Fibroblast of skin of abdomen (primary cell): ENCODE results near the gene TRIM63.

Experiments
- DNase-seq: peaks from one replicate; pipeline ENCODE4 v3.0.0-alpha.2; 2013

Gene TRIM63

DNA sequence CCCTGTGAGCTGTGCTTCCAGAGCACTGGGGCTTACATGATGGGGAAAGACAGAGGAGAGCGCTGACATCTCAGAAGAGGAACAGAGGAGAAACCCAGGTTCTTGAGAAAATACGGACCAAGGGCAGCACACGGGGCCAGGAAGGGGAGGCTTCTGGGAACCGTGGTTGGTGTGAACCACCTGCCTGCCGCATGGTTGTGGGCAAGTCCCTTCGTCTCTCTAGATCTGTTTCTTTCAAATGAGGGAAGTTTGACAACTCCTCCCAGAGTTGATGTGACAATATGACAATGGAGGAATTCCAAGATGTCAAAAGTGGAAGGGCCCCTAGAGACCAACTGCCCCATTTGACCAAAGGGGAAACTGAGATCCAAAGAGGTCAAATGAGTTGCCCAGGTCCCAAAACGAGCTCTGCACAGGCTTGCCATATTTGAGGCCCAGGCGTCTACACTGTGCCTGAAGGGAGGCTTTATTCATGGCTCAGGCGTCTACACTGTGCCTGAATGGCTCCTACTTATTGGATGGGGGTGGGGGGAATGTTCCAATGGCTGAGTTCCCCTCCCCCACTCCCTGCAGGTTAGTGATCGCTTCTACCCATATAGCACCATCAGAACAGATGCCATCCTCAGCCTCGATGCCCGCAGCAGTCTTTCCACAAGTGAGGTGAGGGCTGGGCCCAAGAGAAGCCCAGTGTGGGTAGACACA is 34.6 kb downstream of the TRIM63 start:
- no peak for DNase-seq

DNA sequence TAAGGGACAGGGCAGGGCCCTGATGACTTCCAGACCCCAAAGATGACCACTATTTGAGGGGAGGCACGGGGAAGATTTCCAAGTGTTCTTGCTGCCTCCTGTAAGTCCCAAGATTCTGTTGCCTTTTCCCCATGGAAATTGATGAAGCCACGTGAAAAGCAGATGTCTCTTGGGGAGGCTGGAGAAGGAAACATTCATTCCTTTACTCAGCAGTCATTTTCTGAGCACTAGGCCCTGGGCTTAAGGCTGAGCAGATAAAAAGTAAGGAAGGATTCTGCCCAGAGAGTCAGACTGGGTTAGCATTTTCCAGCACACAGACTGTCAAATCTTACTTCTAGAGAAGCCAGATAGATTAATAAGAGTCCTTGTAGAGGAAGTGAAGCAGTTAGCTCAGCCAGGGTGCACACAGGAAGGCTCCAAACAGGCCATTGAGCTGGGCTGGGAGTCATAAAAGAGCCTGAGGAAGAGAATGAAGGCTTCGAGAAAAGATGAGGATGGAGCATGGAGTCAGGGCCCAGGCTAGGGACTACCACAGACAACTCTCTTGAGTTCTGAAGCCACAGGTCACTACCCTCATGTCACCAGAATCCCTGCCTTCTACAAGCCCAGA is 35.7 kb downstream of the TRIM63 start:
- DNase-seq = peak; percentile 74

DNA sequence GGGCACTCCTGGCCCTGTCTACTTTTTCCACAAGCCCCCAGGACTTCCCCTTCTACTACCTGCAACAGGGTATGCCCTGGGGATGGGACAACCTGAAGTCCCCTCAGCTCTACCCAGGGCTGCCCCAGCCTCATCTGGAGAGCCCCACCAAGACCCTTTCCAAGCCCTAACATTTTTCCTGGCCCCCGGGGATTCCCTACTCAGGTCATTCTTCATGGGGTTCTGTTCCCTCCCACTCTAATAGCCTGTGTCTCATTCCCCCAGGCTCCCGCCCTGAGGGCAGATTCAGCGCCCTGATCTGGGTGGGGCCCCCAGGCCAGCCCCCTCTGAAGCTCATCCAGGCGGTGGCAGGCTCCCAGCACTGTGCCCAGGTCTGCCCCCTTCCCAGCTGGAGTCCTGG is 36.2 kb downstream of the TRIM63 start:
- DNase-seq = no peak

DNA sequence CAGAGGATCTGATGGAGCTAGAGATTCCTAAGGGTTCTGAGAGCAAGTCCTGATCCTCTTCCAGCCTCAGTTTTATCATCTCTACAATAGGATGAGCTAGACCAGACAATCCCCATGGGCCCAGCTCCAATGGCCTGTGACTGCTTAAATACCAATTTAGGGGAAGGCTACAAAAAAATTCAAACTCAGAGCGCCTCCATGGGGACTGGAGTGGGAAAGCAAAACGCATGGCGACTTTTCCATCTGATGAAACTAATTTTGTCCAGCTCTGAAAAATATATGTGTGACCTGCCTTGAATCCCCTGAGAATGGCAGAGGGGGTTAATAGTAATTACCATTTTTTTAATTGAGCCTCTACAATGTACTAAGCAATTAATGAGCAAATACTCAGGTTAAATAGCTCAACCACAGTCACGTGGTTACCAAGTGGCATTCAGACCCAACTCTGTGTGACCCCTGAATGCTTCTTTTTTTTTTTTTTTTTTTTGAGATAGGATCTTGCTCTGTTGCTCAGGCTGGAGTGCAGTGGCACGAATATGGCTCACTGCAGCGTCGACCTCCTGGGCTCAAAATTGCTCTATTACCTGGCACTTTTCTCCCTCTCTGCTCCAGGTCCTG is 37.5 kb downstream of the TRIM63 start:
- no peak for DNase-seq

DNA sequence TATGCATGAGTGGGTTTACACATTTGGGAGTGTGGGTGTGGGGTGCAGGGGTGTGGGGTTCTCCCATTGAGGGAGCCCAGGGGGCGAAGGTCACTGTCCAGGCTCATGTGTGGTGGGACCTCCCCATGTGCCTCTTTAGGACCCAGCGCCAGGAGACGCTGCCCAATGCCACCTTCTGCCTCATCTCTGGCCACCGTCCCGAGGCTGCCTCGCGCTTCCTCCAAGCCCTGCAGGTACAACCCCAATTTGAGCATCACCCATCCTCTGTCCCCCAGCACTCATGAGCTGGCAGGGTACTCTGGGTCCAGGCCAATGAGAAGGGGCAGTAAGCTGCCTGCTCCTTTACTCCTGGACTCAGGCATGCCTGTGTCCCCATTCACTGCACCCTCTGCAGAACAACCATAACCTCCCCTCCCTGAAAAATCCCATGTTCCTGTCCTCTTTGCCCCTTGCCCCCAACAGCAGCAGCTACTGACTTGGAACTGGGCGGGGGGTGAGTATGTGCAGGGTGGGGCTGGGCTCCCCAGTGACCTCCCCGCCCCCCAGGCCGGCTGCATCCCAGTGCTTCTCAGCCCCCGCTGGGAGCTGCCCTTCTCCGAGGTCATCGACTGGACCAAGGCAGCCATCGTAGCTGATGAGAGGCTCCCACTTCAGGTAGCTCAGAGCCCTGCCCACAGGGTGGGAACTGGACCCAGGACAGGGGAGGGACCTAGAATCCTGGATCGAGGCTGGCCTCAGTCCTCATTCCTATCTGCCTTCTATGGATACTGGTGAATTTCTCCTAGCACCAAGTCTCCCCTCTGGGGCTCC is 38.2 kb downstream of the TRIM63 start:
- DNase-seq = no peak

DNA sequence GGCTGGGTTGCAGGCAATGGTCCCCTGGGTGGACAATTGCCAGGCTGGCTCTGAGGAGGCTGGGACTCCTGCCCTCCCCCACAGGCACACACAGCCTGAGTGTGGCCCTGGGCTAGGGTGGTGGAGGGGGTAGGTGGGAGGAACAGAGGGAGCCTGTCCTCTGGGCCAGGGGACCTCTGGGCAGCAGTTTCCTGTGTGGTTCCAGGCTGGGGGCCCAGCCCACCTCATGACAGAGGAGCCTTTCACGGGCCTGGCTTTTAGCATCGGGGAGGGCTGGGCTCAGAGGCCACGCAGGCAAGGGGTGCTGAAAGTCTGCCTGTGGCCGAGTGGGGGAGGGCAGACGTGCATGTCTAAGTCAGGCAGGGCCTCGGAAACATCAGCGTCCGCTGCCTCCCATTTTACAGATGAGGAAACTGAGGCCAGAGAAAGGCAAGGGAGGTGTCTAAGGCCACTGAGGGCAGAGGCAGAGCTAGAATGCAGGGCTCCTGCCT is 38.9 kb downstream of the TRIM63 start:
- DNase-seq = no peak

DNA sequence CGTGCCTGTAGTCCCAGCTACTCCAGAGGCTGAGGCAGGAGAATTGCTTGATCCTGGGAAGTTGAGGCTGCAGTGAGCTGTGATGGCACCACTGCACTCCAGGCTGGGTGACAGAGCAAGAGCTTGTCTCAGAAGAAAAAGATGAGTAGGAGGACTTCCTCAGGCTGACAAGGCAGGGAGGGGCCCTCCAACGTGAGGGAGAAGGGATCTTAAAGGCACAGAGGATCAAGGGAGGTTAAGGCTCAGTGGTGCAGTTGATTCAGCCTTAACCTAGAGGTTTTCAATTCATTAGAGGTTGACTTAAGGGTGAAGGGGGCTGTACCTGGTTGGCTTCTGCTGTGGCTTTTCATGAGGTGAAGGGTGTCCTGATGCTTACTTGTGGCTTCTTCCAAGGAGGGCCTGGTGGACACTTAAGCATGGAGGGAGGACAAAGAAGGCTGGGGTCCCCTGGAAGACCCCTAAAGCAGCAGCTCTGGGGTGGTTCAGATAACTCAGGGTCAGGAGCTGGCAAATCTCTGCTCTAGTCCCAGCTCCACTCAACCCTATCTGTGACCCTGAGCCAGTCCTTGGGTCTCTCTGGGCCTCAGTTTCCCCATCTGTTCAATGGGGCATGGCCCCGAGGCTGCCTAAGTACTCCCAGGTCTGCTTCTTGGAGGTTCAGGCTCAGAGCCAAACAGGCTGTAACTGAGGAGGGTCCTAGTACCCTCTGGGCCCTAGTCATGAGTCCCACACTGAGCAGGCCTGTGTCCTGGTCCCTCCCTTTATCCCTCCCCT is 39.5 kb downstream of the TRIM63 start:
- DNase-seq = no peak

DNA sequence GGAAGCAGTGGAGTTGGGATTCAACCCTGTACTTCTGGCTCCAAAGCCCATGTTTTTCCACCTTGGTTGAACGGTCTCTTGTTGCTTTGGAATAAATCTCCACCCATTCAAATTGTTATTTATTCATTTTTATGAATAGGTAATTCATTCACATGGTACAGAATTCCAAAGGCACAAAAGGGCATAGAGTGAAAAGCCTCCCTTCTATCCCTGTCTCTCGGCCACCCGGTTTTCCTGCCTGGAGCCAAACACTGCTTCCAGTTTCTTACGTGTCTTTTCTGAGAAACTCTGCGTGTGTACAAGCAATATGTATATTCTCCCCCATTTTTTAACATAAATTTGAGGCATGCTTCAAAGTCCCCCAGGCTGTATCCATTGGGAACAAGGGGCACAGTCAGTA is 41.9 kb downstream of the TRIM63 start:
- DNase-seq = no peak

DNA sequence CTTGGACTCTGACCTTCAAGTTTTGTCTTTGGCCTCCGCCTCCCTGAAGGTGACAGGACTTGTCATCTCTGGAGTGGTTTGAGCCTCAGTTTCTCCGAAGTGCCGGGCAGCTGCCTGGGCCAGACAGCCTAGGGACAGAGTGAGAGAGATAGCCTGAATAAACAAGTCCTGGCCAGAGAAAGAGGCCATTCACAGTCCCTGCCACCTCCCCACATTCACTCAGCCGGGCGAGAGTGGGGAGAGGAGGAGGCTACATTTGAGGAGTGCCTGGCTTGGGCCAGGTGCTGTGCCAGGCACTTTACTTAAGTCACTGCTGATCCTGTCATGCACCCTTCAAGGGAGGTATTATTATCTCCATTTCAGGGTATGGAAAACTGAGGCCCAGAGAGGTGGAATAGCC is 42.4 kb downstream of the TRIM63 start:
- no peak for DNase-seq

DNA sequence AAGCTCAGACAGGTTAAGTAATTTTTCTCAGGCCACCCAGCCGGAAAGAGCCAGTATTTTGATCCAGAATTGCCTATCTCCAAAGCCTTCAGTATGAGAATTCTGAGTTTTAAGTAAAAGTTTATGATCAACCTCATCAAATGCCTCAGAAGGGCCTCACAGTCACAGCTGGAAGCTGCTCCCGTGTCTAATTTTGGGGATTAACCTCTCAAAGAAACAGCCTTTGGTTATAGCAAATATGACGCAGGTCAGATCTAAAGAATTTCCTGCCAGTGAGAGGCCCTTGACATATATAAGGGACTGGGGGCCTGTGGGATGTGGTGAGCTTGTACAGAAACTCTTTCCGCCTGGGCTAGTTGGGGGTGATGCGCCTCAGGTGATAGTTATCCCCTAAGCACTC is 43.6 kb downstream of the TRIM63 start:
- peak; percentile 61 for DNase-seq

DNA sequence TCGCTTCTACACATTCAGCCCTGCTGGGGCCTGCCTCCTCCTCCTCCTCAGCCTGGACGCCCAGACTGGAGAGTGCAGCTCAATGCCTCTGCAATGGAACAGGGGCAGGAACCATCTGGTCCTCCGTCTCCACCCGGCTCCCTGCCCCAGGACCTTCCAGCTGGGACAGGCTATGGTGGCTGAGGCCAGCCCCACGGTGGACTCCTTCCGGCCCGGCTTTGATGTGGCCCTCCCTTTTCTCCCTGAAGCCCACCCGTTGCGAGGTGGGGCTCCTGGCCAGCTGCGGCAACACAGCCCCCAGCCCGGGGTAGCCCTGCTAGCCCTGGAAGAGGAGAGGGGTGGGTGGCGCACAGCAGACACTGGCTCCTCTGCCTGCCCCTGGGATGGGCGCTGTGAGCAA is 44.4 kb downstream of the TRIM63 start:
- DNase-seq = no peak

DNA sequence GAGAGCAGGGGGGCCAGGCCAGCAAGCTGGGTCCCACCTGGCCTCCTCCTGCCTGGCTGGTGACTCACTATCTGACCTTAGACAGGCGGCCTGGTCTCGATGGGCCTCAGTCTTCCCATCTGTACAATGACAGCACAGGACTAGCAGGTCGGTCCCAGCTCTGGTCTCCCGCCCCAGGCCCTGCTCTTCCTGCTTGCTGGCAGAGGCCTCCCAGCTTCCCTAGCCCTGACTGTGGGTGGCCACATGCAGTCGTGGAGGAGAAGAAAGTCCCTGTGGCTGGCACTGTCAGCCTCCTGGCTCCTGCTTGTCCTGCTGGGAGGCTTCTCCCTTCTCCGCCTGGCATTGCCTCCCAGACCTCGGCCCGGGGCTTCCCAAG is 45.0 kb downstream of the TRIM63 start:
- DNase-seq = no peak

DNA sequence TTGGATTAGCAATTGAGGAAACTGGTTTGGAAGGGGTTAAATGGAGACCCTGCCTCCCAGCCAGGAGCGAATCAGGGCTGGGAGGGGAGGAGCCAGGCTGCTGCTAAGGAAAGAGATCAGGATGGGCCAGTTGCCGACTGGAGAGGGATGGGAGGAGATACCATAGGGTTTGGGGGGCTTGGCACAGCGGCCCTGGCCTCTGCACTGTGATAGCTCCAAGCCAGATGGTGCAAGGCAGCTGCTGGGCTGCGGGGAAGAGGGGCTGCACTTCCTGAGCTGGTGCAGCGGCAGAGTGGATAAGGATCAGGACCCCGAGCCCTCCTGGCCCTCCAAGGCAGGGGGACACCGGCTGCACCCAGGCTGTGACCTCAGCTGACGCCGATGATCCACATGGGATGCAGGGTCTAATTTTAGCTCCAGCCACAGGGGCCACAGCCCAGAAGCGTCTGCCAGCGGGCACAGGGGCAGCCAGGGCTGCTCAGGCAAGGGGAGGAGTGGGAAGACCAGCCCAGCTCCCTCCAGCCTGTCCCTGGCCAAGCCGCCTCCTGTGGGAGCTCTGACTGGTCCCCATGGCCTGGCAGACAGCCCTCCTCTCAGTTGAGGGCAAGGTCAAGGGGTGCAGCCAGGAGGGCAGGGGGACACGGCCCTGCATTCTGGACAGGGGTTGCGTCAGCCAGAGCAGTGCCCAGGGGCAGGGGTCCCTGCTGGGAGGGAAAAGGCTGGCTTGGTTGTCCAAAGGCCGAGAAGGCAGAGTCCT is 45.6 kb downstream of the TRIM63 start, which contains the start of gene EXTL1:
Gene EXTL1, plus strand, starts transcription at position 129 of the 757 bp plus-strand sequence. CDS start 872 bp downstream, outside the sequence.
- peak; percentile 70 for DNase-seq

DNA sequence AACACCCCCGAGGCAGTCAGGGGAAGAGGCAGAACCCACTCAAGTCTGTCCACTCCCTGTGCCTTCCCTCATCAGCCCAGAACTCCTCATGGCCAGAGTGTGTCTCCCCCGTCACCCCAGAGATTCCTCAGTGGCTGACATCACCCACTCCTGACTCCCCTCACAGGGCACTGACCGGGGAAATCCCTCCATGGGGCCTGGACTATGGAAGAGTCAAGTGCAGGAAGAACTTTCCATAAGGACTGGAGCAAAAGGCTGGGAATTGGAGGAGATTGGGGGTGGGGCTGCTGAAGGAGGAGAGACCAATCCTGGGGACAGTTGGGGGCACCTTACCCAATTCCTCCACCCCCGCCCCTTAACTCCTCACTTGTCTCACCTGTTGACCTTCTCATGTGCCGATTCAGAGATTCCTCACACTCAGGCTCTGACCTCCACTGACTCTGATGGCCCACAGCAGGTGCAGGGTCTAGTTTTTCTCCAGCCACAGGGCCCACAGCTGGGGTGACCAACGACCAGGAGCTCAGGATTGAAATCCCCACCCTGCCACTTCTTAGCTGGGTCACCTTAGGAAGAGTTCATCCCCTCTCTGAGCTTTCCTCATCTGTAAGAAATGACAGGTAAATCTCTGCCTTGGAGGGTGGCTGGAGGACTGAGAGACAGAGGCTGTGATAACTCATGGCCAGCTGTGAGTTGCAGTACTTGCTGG is 46.3 kb downstream of the TRIM63 start:
- DNase-seq = no peak

DNA sequence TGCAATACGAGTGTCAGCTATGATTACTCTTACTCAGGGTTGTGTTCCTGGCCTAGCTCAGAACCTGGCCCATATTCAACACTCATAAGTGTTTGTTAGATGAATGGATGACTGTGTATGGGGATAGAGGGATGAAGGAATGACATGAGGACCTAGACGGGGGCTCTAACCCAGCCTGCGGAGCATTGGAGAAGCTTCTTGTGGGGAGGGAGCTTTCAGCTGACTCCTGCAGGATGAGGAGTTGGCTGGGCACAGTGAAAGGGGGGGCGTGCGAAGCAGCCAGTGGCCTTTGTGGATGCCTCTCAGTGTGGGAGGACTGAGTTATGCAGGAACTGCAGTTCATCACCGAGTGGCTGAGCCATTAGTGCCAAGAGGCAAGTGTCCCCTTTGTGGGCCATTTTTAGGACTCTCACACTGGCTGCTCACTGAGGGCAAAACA is 47.1 kb downstream of the TRIM63 start:
- peak; percentile 76 for DNase-seq

DNA sequence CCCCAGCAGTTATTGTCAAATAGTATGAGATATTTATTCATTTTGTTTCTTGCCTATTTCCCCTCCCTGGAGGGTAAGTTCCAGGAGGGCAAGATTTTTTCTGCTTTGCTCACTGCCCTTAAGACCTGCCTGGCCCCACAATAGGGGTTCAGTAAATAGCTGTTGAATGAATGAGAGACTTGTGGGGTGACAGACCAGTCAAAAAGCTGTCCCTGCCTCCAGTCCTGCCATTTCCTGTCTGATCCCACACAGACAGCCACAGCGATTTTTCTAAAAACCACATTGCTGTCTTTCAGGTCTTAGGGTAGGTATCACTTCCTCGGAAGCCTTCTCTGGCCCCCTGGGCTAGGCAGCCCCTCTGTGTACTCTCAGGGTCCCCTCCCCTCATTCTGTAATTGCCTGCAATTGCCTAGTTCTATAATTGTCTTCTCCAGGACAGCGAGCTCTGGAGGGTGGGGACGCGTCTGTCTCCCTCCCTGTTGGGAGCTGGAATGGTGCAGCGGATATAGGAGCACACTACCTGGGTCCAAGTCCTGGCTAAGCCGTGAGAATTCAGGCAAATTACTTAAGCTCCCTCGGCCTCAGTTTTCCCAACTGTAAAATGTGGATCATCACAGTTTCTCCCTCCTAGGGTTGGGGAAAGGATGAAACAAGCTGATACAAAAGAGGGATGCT is 47.7 kb downstream of the TRIM63 start:
- peak; percentile 89 for DNase-seq

DNA sequence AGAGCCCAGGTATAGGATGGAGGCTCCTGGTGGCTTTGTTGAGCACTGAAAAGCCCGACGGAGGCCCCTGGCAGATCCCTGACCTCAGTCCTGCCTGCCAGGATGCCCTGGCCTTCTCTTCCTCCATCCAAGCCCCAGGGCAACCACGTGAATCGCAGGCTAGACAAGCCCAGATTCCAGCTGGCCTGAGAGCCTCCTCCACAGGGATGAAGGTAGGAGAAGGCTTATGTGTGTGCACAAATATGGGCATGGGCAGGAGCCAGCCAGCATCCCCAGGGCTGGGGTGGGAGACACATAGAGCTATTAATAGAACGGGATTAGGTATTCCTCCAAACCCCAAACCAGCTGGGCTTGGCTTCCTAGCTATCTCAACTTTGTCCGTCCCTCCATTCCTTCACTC is 49.8 kb downstream of the TRIM63 start:
- peak; percentile 84 for DNase-seq

DNA sequence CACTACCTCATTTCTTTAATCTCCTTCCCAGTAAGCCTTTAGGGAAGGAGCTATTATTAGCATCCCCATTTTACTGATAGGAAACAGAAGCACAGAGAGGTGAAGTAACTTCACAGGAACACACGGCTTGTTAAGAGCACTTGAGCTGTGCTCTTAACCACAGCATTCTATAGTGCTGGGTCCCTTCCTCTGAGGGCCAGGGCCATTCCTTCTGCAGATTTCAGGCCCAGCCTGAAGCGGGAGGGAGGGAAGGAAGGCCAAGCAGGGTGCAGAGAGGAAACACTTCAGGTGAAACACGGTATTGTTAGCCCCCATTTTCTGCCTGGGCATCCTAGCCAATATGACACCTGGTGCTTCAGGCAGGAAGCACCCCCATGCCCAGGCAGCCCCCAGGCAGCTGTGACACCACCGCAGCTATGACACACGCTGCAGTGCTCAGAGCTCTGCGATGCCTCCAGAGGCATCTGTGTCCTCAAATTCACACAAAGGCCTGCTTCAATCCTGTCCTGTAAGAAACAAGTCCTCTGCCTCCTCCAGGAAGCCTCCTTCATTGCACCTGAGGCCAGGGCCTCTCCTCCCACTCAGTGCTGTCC is 50.4 kb downstream of the TRIM63 start:
- DNase-seq = no peak

DNA sequence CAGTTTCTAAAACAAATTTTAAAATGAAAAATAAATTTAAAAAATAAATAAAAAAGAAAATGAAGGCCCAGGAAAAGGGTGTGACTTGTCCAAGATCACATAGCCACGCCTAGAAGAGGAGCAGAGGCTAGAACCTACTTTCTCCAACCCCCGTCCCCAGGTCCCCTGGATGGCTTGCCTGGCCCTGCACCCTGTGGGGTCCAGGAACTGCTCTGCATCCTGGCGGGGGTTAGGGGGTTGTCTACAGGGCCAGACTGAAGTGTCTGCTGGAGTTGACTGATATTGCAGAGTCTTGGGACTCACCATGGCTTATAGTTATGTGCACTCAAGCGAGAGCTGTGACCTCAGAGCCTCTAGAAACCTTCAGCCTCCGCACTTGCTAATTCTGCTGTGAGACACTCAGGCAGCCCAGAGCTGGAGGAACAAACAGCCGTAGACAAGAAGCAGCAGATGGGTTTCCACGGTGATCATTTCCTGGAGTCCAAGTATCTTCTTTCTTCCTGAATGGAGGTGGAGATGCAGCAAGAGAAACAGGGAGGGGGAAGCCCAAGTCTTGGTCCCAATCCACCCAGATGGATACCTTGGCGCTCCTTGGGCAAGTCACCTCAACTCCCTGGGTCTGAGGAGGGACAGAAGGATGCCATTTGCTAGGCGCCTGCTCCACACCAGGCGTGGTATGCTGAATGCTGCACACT is 51.0 kb downstream of the TRIM63 start:
- DNase-seq = peak; percentile 40
